HepG2 (cell line): ENCODE measurements around the gene SFTA2. TPM values are rescaled to one million over a fixed set of nuclear protein-coding genes. Genes with fewer than 3 reads are reported as not detected.
A peak's percentile ranks its signal among the peaks of the same experiment; 100 is the strongest.

Source experiments
- ARNT2 ChIP-seq: sonication (generic); formaldehyde crosslinking; IDR thresholded peaks from 2 replicates; pipeline ENCODE4 v1.8.0; 2022; ENCODE audit warnings: mild to moderate bottlenecking, low read depth, missing genetic modification reagents, moderate library complexity
- GABPA ChIP-seq, 2 experiments: IDR thresholded peaks; 2 replicates each; pipeline ENCODE4 v1.6.1; 2011 to 2016; ENCODE audit warnings: low read depth in 2 of 2, low read length in 1 of 2, missing biosample characterization in 1 of 2, missing genetic modification characterization in 1 of 2
- GTF3A ChIP-seq: sonication (generic); formaldehyde crosslinking; conservative IDR thresholded peaks from 2 replicates; pipeline ENCODE4 v1.4.0; 2020; ENCODE audit warnings: mild to moderate bottlenecking, missing genetic modification reagents
- KLF11 ChIP-seq: IDR thresholded peaks from 2 replicates; pipeline ENCODE4 v1.6.1; 2016; ENCODE audit warnings: missing compliant biosample characterization
- MED1 ChIP-seq: sonication (generic); formaldehyde crosslinking; IDR thresholded peaks from 2 replicates; pipeline ENCODE4 v1.4.0; 2020; ENCODE audit warnings: missing genetic modification reagents
- PRDM10 ChIP-seq: sonication (generic); formaldehyde crosslinking; IDR thresholded peaks from 2 replicates; pipeline ENCODE4 v1.4.0; 2020; ENCODE audit warnings: low read depth, missing genetic modification reagents
- SNRNP70 ChIP-seq: fragments of 200-400 bp; formaldehyde crosslinking; IDR thresholded peaks from 2 replicates; pipeline ENCODE4 v1.6.1; 2017; ENCODE audit warnings: mild to moderate bottlenecking, low read depth, low read length, moderate library complexity
- ZNF503 ChIP-seq: sonication (generic); formaldehyde crosslinking; IDR thresholded peaks from 2 replicates; pipeline ENCODE4 v1.4.0; 2020; ENCODE audit warnings: missing genetic modification reagents
- ZNF75D ChIP-seq: sonication (generic); formaldehyde crosslinking; IDR thresholded peaks from 2 replicates; pipeline ENCODE4 v1.8.1; 2023; ENCODE audit warnings: missing genetic modification reagents, mild to moderate bottlenecking, borderline replicate concordance
- polyA plus RNA-seq, 8 experiments: library from polyadenylated mRNA; depleted of rRNA in 3 of 8; stranded (reverse) in 7 of 8; unstranded in 1 of 8; fragments of >200 nt; fragmentation: Illumina TruSeq in 4 of 8; extraction: Trizol in 4 of 8; gene quantifications; 2 replicates each; pipeline versions ENCODE4 v1.2.1 to v1.2.3, GENCODE V29; 2011 to 2016; ENCODE audit warnings: low read depth in 4 of 8, missing spikeins in 1 of 8, mixed read lengths in 1 of 8; ENCODE audit not compliant: insufficient read depth in 1 of 8
- total RNA-seq, 5 experiments: library from RNA; depleted of rRNA; stranded (reverse); fragments of >200 nt; fragmentation: Illumina TruSeq; extraction: Trizol; gene quantifications; 2 replicates each; pipeline ENCODE4 v1.2.3, GENCODE V29; 2016; ENCODE audit warnings: low read depth in 1 of 5
- TF ChIP-seq, protein P1 (sequence below): sonication (generic); formaldehyde crosslinking; IDR thresholded peaks from 2 replicates; pipeline ENCODE4 v1.4.0; 2020; ENCODE audit warnings: missing genetic modification reagents
- TF ChIP-seq, protein P2 (sequence below): sonication (generic); formaldehyde crosslinking; IDR thresholded peaks from 2 replicates; pipeline ENCODE4 v1.8.0; 2022; ENCODE audit warnings: mild to moderate bottlenecking, missing genetic modification reagents, moderate library complexity
- TF ChIP-seq, protein P3 (sequence below): sonication (generic); formaldehyde crosslinking; IDR thresholded peaks from 2 replicates; pipeline ENCODE4 v1.4.0; 2020; ENCODE audit warnings: missing genetic modification reagents, borderline replicate concordance
- TF ChIP-seq, protein P4 (sequence below): sonication (generic); formaldehyde crosslinking; IDR thresholded peaks from 2 replicates; pipeline ENCODE4 v1.8.0; 2022; ENCODE audit warnings: mild to moderate bottlenecking, missing genetic modification reagents; ENCODE audit not compliant: insufficient replicate concordance

Gene SFTA2
- total and polyA plus RNA-seq, 2 of the 13 experiments (the other 11 are each of a cell fraction or from before 2014, with no cell fraction given): not detected

DNA sequence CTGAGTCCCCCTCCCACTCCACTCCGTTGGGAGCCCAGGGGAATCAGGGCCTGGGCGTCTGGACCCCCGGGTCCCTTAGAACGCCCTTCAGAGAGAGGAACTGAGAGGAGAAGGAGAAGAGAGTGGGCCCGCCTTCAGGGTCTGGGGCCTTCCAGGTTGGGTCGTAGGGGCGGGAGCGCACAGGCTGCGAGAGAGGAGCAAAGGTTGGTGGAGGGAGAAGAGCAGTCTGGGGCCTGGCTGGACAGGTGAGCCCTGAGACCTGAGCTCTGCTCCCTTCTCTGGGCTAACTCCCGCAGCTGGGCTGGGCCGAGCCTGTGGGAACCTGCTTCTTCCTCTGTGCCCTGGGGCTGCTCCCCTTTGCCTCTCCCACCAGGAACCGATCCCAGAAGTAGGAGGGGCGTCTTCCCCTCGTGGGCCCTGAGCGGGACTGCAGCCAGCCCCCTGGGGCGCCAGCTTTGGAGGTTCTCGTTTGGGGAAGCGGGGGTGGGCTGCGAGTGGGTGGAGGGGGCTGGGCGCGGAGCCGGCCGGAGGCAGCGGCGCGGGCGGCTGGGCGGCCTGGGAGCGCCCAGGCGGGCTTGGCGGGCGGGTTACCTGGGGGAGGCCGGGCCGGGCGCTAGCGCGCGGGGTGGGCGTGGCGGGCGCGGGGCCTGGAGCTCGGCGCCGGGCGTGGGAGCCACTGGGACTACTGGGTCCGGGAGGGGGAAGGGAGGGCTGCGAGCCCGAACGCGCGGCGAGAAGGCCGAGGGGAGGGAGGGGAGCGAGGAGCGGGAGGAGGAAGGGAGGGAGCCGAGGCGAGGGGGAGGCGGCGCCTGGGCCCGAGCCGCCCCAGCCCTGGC is 48.1 kb downstream of the SFTA2 start, which contains the start of gene DDR1 (continued):
- TF ChIP-seq GTF3A (CRISPR knock-in tag): no peak
- no peak for TF ChIP-seq ARNT2 (CRISPR knock-in tag)
- TF ChIP-seq, protein P1, sequence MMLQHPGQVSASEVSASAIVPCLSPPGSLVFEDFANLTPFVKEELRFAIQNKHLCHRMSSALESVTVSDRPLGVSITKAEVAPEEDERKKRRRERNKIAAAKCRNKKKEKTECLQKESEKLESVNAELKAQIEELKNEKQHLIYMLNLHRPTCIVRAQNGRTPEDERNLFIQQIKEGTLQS (CRISPR knock-in tag): no peak
- no peak; the same call in 1 of the 2 replicates for TF ChIP-seq KLF11
- TF ChIP-seq ZNF75D (CRISPR knock-in tag): no peak
- 0 out of 2 replicates have a peak, but pooled peaks have one; percentile 31 for TF ChIP-seq MED1 (CRISPR knock-in tag)
- TF ChIP-seq, protein P2, sequence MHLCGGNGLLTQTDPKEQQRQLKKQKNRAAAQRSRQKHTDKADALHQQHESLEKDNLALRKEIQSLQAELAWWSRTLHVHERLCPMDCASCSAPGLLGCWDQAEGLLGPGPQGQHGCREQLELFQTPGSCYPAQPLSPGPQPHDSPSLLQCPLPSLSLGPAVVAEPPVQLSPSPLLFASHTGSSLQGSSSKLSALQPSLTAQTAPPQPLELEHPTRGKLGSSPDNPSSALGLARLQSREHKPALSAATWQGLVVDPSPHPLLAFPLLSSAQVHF (CRISPR knock-in tag): no peak
- TF ChIP-seq, protein P3, sequence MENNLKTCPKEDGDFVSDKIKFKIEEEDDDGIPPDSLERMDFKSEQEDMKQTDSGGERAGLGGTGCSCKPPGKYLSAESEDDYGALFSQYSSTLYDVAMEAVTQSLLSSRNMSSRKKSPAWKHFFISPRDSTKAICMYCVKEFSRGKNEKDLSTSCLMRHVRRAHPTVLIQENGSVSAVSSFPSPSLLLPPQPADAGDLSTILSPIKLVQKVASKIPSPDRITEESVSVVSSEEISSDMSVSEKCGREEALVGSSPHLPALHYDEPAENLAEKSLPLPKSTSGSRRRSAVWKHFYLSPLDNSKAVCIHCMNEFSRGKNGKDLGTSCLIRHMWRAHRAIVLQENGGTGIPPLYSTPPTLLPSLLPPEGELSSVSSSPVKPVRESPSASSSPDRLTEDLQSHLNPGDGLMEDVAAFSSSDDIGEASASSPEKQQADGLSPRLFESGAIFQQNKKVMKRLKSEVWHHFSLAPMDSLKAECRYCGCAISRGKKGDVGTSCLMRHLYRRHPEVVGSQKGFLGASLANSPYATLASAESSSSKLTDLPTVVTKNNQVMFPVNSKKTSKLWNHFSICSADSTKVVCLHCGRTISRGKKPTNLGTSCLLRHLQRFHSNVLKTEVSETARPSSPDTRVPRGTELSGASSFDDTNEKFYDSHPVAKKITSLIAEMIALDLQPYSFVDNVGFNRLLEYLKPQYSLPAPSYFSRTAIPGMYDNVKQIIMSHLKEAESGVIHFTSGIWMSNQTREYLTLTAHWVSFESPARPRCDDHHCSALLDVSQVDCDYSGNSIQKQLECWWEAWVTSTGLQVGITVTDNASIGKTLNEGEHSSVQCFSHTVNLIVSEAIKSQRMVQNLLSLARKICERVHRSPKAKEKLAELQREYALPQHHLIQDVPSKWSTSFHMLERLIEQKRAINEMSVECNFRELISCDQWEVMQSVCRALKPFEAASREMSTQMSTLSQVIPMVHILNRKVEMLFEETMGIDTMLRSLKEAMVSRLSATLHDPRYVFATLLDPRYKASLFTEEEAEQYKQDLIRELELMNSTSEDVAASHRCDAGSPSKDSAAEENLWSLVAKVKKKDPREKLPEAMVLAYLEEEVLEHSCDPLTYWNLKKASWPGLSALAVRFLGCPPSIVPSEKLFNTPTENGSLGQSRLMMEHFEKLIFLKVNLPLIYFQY: no peak; the same call in 1 of the 2 replicates
- no peak for TF ChIP-seq GABPA (IDR thresholded peaks at IDR 0.05; ENCODE audit: low read depth, low read length)
- TF ChIP-seq GABPA (CRISPR knock-in tag; IDR thresholded peaks at IDR 0.05; ENCODE audit: low read depth): no peak
- TF ChIP-seq SNRNP70: no peak
- TF ChIP-seq, protein P4, sequence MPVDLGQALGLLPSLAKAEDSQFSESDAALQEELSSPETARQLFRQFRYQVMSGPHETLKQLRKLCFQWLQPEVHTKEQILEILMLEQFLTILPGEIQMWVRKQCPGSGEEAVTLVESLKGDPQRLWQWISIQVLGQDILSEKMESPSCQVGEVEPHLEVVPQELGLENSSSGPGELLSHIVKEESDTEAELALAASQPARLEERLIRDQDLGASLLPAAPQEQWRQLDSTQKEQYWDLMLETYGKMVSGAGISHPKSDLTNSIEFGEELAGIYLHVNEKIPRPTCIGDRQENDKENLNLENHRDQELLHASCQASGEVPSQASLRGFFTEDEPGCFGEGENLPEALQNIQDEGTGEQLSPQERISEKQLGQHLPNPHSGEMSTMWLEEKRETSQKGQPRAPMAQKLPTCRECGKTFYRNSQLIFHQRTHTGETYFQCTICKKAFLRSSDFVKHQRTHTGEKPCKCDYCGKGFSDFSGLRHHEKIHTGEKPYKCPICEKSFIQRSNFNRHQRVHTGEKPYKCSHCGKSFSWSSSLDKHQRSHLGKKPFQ: peak; percentile 5
- no peak for TF ChIP-seq PRDM10 (CRISPR knock-in tag)
- no peak for TF ChIP-seq ZNF503 (CRISPR knock-in tag)
